NOMO-1 (cell line): ENCODE measurements around the gene AP2A2.
"Not testable (repeated sequence)": the region's sequence is repeated elsewhere in the genome, so short reads cannot be mapped to it uniquely, and the experiment has no call there.

Experiments used
- DNase-seq, 2 experiments: peaks; one replicate each; lab custom pipeline; 2025; ENCODE audit not compliant: unreplicated experiment in 2 of 2; lab: John Stamatoyannopoulos, UW

Gene AP2A2

DNA sequence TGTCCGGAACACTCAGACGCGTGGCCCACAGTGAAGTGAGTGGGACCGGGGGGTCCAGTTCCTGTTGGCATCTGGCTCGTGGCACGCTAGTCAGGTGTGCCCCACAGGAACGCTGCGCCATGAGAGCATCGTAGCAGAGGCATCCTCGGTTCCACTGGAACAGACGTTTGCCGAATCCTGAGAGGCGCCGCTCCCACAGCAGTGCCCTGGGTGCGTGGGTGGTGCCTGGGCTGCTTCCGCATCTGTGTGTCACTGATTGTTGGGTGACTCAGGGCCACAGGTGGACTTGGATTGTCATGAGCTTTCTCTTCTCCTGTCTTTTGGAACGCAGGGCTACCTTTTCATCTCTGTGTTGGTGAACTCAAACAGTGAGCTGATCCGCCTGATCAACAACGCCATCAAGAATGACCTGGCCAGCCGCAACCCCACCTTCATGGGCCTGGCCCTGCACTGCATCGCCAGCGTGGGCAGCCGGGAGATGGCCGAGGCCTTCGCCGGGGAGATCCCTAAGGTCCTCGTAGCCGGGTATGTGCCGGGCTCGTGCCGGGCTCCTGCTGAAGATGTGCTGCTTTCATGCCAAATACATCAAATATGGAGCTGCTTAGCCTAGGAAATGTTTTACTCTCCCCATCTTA lies 46.2 kb downstream of the AP2A2 start:
- no peak for DNase-seq

- DNase-seq = no peak
Observed at GRCh38 chr11:972523-973211, 47.0 kb downstream of the AP2A2 start.

- DNase-seq = no peak
Observed at GRCh38 chr11:973237-973636, 47.6 kb downstream of the AP2A2 start.

GRCh38 chr11:975376-975775 lies 49.7 kb downstream of the AP2A2 start:
- not testable (repeated sequence) for DNase-seq

GRCh38 chr11:975827-976226 lies 50.2 kb downstream of the AP2A2 start:
- no peak for DNase-seq

DNA sequence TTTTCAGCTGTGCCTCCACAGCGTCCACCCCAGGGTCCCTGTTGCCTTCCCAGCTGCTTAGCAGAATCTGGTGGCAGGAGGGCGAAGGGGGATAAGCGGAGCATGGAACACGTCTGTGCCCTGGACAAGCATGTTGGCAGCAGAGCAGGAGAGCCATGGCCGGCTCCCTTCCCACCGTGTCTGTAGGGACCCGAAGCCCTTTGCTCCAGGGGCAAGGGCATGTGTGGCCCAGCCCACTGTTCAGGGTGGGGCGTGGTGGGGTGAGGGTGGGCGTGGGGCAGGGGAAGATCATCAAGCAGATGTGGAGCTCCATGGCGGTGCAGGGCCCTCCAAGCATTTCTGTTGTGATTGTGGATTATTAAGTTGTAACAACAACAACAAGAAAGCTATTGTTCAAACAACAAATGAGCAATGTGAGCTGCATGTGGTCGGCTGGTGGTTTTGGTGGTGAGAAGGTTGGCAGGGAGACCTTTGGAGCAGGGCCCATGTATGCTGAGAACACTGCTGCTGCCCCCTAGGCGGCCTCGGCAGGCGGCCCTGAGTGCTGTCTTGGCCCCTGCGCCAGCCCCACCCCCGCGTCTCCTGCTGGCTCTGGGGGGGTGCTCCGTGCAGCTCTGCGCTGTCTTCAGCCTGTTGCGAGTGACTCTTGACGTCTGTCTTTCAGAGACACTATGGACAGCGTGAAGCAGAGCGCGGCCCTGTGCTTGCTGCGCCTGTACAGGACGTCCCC lies 50.9 kb downstream of the AP2A2 start:
- no peak for DNase-seq

- no peak for DNase-seq
Observed at GRCh38 chr11:977830-978720, 52.4 kb downstream of the AP2A2 start.

GRCh38 chr11:978781-979180 lies 53.1 kb downstream of the AP2A2 start:
- DNase-seq = no peak

- no peak for DNase-seq
Observed at GRCh38 chr11:980438-981357, 55.0 kb downstream of the AP2A2 start.

GRCh38 chr11:981764-982163 lies 56.1 kb downstream of the AP2A2 start:
- no peak for DNase-seq

GRCh38 chr11:984546-984945 lies 58.9 kb downstream of the AP2A2 start:
- no peak for DNase-seq

GRCh38 chr11:985406-985805 lies 59.7 kb downstream of the AP2A2 start:
- no peak for DNase-seq

GRCh38 chr11:985848-986247 lies 60.2 kb downstream of the AP2A2 start:
- no peak for DNase-seq

DNA sequence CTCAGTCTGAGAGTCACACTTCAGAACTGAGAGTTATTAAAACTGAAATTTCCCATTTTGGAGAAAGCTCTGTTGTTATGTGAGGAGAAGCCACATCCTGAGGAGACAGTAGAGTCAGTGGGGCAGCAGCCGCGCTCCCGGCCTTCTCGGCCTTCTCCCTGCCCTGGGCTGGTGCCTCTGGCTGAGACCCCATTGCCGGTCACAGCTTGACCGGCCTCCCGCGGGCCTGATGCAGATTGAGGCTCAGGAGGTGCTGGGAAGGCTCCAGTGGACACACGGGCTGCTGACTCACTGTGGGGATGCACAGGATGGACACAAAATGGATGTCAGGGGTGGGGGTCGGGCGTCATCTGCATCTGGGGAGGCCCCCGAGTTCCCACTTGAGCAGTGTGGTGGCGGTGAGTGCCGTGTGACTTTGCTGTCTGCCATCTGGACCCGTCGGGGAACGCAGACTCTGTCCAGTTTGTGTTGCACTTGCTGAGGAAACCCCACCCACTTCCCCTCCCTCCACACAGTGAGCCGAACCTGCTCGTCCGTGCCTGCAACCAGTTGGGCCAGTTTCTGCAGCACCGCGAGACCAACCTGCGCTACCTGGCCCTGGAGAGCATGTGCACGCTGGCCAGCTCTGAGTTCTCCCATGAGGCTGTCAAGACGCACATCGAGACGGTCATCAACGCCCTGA lies 60.7 kb downstream of the AP2A2 start:
- DNase-seq = no peak

DNA sequence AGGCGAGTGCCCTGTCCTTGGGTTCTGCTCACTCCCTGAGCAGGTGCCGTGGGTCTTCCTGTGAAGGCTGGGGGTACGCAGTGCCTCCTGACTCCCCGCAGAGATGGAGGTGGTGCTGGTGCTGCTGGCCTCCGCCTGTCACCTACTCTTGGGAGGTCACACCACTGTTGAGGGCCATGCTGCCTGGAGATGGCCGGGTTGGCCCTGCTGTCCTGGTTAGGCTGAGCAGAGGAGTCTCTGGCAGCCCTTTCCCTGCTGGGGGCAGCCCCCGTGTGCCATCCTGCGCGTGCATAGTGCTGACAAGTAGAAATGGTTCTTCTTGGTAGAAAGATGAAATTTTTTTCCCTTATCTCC lies 61.3 kb downstream of the AP2A2 start:
- no peak for DNase-seq

- DNase-seq = no peak
Observed at GRCh38 chr11:987671-988070, 62.0 kb downstream of the AP2A2 start.

DNA sequence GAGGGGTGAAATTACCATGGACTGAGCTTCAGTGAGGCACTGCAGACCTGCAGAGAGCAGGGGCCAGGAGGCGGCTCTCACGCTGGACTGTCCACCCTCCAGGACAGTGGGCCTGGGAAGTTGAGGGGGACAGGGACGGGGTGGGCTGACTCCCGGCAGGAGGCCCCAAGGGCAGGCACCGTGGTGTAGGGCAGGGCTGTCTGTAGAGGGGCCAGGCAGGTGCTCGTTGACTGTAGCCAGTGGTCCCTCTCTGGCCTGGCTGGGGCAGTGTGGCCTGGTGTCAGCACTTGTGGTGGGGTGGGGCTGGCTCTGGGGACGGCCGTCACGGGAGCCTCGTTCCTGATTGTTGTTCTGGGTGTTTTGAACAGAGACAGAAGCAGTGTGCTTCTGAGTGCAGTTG lies 64.4 kb downstream of the AP2A2 start:
- DNase-seq = no peak

- no peak for DNase-seq
Observed at GRCh38 chr11:991034-991433, 65.4 kb downstream of the AP2A2 start.

DNA sequence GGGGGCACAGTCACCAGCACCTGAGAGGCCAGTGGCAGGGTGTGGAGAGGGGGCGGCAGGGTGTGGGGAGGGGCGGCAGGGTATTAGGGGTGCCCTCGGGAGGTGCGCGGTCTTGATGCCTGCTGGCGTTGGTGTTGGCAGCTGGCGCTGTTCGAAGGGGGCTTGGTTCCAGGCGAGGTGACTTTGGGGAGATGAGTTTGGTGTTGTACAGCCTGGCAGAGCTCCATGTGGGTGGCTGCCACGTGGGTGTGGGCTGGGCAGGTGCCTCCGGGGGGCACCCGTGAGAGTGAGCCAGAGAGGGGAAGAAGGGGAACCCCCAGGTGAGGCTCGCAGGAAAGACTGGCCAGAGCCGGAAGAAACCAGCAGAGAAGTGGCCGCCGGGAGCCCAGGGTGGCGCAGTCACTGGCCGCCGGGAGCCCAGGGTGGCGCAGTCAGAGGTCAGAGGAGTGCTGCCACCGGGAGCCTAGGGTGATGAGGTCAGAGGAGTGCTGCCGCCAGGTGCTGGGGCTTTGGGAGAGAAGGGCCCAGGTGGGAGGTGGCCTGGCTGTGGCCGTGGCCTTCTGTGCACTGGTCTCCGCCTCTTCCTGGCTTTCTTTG lies 66.1 kb downstream of the AP2A2 start:
- DNase-seq = no peak
